HT1080 (cell line): Measurements from ENCODE around the gene VCAM1. TPM values are rescaled to one million over a fixed set of nuclear protein-coding genes. Genes with fewer than 3 reads are reported as not detected.

Source experiments
- DNase-seq: peaks from one replicate; pipeline ENCODE4 v3.0.0-alpha.2; 2015; ENCODE audit warnings: low read depth
- polyA plus RNA-seq, 2 experiments: library from polyadenylated mRNA; depleted of rRNA; stranded (reverse); fragments of >200 nt; gene quantifications; 2 replicates each; pipeline ENCODE4 v1.2.3, GENCODE V29; 2015
- total RNA-seq: library from RNA; depleted of rRNA; stranded (reverse); fragments of >200 nt; shearing (Covaris generic); gene quantifications from 2 replicates; pipeline ENCODE4 v1.2.3, GENCODE V29; 2014; rRNA removed

VCAM1 gene, protein sequence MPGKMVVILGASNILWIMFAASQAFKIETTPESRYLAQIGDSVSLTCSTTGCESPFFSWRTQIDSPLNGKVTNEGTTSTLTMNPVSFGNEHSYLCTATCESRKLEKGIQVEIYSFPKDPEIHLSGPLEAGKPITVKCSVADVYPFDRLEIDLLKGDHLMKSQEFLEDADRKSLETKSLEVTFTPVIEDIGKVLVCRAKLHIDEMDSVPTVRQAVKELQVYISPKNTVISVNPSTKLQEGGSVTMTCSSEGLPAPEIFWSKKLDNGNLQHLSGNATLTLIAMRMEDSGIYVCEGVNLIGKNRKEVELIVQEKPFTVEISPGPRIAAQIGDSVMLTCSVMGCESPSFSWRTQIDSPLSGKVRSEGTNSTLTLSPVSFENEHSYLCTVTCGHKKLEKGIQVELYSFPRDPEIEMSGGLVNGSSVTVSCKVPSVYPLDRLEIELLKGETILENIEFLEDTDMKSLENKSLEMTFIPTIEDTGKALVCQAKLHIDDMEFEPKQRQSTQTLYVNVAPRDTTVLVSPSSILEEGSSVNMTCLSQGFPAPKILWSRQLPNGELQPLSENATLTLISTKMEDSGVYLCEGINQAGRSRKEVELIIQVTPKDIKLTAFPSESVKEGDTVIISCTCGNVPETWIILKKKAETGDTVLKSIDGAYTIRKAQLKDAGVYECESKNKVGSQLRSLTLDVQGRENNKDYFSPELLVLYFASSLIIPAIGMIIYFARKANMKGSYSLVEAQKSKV
- not detected in 2 replicates for total RNA-seq
- not detected in 2 replicates for polyA plus RNA-seq (2015; cell fraction: cytosol; rRNA removed)
- not detected in 2 replicates for polyA plus RNA-seq (2015; cell fraction: nucleus; rRNA removed)

DNA sequence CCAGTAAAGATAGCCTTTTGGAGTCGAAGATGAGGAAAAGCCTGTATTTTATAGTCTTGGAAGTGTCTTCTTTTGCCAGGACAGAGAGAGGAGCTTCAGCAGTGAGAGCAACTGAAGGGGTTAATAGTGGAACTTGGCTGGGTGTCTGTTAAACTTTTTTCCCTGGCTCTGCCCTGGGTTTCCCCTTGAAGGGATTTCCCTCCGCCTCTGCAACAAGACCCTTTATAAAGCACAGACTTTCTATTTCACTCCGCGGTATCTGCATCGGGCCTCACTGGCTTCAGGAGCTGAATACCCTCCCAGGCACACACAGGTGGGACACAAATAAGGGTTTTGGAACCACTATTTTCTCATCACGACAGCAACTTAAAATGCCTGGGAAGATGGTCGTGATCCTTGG, at the start of gene VCAM1:
Gene VCAM1 (plus strand): TSS at position 253 of the 400 bp plus-strand sequence. CDS start 119 bp downstream, at position 372.
- no peak for DNase-seq

DNA sequence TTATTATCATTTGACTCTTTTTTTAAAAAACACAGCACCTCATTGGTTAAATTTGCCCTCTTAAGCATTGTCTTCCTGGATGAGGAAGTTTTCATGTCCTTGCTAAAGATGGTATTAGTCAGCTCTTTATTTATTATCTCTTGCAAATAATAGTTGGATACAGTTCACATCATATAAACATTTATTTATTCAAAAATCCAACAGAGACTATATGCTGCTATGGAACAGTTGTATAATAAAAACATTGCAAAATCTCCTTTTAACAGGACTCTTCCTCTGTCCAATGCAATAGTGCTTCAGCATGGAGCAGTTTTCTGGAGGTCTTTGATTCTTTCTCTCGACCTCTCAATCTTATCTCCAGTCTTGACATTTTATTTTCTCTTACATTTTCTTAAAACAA, 49.5 kb upstream of the VCAM1 start:
- no peak for DNase-seq

DNA sequence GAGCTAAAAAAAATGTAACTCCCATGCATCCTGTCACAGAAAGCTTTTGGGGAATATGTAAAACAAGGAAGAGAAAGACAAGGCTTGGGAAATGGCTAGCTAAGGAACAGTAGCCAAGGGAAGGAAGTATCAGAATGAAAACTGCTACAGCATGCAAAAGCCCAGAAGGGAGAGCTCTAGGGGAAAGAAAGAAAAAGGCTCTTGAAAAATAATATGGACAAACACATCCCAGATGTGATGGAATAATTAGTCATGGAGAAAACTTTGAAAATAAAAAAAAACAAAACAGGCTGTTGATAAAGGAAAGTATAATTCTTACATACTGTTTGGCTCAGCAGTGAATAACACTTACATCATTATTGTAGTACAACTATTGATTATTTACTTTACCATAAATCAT, 47.9 kb upstream of the VCAM1 start:
- DNase-seq, result no peak

DNA sequence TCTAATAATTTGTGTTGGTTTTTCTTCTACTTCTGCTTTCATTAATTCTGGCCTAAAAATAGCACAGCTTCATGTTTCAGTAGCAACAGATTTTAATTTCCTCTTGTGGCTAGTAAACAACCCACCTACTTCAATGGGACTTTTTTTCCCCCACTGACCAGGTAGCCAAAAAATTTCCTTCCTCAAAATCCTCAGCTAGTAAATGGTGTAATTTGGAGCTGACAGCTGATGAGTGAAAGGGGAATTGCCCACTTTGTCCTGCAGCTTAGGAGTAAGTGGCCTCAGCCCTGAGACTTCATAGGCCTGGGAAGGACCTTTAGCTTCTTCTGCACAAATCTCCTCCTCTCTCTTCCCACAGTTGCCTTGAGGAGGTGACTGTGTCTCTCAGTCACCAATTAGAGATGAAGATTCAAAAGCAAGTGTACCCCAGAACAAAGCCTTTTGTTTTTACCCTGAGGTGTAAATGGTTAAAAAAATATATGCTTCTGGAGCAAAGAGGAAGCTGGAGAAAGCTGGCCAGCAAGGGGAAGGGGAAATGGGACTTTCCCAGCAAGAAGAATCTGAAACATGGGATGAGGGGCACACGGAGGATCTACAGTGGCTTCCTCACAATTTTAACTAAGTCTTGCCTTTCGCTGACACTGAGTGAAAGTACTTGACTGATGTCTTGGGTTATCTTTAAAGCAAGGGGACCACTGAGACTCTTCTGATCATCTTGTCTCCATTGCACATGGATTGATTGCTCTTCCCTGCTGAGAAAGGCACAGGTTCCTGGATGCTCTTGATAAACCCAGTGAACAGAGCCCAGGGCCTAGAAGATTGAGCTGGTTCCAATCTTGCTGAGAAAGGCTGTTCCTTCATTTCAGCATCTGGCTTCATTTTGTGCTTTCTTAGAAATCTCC, 35.8 kb upstream of the VCAM1 start:
- no peak for DNase-seq

DNA sequence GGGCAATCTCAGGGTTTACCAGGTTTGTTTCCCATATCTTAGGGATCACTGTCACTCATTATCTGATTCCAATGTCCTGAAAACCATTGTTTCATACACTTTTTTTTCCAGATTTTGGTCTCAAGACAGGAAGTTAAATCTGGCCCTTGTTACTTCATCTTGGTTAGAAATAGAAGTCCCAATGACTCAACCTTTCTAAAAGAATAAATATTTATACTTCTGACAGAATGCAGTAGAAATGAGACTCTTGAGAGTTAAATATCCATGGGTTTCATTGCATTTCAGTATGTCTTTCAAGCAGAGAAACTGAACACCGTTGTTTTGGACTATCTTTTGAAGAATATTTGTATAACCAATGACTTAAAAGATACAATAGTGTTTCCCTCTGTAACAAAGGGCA, 19.8 kb upstream of the VCAM1 start:
- DNase-seq, result no peak

DNA sequence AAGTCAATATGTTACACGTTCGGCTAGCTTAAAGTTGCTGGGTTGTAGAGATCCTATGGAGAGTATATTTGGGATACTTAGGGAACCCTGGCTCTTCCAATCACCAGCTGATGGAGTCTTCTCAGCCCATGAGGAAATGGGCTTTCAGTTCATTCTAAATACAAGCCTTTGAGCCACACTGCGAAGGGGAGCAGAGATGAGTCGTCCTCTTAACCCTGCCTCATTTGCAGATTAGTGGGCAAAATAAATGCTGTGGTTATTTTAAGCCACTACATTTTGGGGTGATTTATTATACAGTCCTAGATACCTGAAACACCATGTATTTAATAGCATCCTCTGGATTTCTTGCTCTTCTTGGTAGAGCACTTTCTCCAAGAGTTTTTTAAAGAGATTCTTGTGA, 19.0 kb upstream of the VCAM1 start:
- DNase-seq, result no peak

DNA sequence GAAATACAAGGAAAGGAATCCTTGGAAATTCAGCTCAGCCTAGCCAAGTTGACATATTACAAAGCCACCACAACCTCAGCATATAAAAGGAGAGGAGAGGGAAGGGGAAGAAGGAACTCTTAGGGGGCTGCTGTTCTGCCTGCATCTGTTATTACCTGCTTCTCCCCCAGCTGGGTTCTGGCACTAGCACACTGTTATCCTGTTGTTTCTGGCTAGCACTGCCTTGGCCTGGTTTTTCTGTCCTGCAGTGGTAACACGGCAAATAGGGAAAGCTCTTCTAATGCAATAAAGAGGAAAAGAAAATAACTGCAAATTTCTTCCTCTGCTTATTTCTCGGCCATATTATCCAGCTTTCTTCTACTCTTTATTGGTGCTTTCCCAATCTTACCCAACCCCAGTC, 16.5 kb upstream of the VCAM1 start:
- DNase-seq, result no peak

DNA sequence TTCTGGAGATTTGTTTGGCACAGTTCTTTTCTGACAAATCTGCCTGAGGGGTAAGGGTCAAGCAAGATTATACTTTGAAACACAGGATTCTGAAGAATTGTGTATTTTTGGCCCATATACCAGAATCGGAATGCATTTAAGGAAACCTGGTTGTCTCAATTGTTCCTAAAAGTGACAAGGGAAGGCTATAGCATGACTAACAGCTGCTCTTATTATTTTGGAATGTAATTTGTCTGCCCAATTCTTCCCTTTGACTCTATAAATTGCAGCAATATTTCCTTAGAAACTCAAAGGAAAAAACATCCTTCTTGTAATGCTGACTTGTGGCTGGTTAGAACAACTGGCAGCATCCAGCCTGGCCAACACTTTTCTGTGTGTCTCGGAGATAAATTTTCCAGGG, 15.8 kb upstream of the VCAM1 start:
- no peak for DNase-seq

DNA sequence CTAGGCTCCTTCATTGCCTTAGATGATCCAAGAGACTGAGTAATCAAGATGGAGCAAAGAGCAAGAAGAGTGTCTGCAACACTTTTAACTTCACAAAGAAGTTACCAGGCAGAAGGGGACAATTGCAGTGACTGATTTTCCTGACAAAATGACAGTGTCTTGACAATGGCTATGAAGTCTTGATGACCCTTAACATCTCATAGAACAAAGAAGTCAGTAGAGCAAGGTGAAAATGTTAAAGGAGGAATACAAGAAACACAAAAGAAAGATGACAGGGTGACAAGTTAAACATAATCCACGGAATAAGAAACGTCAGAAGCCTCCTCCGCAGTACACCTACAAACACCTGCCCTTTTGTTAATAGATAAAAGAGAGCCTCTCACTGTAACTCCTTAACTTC, 15.1 kb upstream of the VCAM1 start:
- DNase-seq, result no peak

DNA sequence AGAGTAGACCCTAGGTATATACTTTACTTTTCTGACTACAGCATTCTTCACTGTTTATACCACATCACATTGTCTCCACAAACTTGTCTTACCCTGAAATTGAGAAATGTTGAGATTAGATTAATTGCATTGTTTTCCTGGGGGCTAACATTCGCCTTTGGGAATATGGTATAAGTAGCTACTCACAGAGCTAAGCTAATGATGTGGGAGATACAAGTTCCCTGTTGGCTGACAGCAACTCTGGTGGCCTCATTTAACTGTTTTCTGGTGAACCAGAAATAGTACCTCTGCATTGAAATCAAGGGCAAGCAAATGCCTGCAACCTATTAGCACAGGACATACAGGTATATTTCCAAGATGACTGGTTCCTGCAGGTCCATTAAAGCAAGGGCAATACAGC, 13.2 kb upstream of the VCAM1 start:
- DNase-seq, result no peak

DNA sequence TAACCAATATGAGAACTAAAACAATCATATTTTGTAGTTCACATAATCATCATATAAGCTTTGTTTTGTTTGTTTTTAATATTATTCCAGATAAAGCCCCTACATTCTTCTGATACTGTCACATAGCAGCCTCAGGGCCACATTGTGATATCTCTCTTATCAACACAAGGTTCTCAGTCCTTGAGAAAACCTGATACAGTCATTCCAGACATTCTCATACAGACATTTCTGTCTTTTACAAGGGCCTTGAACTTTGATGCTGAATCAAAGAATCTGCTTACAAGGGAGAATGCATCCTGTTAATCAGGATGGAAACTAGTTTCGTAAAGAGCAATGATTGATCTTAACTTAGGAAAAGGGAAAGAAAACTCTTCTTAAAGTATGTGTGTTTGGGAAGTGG, 12.7 kb upstream of the VCAM1 start:
- no peak for DNase-seq

DNA sequence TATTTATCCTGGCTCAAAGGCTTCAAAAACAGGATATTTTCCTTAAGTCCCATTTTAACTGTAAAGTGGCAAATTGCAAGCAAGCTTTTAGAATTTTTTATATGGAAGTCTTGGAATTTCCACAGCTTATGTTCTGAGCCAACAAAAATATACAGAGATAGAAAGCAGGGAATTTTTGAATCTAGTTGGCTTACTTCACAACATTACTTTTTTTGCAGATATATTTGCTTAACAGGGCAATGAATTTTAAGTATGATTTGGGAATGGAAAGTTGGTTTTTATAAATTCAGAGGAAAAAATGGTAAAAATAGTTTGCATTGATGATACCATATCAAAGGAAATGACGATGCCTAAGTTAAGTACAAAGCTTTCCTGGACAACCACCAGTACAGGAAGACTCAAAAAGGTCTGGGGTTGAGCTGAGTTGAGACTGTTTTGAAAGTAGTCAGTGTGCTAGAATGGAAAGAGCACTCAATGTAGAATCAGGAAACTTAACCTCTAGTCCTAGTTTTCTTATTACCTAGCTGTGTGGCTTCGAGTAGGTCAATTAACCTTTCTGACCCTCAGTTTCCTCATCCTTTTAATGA, 11.0 kb upstream of the VCAM1 start:
- no peak for DNase-seq

DNA sequence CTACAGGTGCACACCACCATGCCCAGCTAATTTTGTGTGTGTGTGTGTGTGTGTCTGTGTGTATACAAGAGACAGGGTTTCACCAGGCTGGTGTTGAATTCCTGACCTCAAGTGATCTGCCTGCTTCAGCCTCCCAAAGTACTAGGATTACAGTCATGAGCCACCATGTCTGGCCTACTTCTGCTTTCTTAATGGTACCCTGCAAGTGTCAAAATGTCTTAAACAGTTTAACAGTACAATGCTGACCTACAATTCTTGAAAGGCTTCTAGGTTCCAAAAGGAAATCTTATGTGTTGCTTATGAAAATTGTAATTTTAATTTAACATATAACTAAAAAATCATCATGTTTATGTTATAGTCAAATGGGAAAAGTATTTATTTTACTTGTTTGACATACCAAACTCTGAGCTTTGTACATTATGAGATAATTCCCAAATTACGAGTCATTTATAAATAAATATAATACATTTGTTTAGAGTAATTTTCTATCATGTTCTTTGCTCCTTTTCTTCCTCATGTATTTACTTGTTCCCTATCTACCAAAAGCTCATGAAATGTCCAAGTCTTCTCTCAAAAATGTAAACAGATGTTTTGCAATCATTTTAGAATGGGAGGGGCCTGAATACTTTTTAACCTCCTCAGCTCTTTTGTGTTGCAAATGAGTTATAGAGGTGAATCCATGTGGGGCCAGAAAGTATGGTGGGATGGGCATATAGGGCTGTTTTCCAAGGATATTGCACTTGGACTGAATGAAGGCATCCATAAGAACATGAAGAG, 8.4 kb upstream of the VCAM1 start:
- DNase-seq, result no peak

DNA sequence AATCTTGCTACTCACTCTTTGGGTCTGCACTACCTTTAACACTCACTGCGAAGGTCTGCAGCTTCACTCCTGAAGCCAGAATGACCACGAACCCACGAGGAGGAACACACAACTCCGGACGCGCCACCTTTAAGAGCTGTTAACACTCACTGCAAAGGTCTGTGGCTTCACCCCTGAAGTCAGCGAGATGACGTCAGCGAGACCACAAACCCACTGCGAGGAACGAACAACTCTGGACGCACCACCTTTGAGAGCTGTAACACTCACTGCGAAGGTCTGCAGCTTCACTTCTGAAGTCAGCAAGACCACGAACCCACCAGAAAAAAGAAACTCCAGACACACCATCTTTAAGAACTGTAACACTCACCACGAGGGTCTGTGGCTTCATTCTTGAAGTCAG, 6.5 kb upstream of the VCAM1 start:
- DNase-seq, result peak; percentile 28

DNA sequence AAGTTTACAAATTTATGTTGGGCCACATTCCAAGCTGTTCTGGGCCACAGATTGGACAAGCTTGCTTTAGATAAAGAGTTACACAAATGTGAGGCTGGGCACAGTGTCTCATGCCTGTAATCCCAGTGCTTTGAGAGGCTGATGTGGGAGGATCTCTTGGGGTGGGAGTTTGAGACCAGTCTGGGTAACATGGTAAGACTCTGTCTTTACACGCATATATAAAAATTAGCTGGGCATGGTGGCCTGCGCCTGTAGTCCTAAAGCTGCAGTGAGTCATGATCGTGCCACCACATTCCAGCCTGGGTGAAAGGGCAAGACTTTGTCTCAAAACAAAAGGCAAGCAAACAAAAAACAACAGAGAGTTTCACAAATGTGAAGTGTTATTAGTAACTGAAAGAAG, 5.9 kb upstream of the VCAM1 start:
- DNase-seq, result no peak

DNA sequence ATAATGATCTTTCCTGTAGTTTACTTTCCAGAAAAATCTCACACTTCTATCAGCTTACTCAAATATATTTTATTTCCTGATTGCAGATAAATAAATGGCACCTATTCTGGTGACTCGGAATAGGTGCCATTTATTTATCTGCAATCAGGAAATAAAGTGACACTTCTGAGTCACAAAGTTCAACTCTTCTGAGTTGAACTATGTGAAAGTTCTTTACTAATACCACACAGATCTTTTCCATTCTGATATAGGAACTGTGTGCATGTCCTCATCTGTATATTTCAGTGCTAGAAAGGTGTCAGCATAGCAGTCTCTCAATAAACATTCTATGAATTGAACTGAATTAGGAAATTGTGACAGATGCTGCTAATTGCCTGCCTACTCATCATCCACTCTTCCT, 4.9 kb upstream of the VCAM1 start:
- DNase-seq, result no peak

DNA sequence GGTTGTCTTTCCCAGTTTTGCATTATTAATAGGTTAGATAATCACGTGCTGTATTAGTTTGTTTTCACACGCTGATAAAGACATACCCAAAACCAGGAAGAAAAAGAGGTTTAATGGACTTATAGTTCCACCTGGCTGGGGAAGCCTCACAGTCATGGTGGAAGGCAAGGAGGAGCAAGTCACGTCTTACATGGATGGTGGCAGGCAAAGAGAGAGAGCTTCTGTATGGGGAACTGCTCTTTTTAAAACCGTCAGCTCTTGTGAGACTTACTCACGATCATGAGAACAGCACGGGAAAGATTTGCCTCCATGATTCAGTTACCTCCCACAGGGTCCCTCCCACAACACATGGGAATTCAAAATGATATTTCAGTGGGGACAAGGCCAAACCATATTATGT, 2.3 kb upstream of the VCAM1 start:
- DNase-seq, result no peak

DNA sequence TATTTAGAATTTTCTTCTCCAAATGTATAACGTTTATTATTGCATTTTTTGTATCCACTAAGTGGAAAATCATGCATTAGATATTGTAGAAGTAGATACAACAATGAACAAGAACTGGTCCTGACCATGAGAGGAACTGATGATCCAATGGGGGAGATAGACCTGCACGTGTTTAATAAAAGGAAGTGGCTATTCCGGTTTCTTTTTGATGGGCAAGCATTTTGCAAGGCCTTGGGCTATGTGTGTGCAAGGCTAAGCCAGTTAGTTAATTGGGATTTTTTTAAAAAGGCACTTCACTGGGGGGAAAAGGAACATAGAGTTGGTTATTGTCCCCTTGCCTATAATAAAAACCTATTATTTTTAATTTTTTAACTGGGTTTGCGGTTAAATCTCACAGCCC, 961 bp upstream of the VCAM1 start:
- DNase-seq, result no peak

DNA sequence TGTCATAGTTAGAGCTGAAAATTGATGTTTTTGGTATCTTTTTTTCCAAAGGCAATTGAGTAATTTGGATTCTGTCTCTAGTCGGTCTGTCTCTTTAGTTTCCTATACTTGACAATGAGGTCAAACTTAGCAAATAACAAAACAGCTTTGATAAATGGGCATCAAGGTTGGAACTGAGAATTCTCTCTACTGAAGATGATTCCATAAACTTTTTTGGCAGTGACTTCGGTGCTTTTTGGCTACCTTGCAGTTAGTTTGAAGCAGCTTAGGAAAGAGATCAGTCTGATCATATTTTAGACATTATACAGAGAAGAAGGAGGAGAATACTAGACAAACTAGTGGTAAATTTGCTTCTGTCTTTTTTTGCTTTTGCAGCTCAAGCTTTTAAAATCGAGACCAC, 559 bp downstream of the VCAM1 start:
- no peak for DNase-seq

DNA sequence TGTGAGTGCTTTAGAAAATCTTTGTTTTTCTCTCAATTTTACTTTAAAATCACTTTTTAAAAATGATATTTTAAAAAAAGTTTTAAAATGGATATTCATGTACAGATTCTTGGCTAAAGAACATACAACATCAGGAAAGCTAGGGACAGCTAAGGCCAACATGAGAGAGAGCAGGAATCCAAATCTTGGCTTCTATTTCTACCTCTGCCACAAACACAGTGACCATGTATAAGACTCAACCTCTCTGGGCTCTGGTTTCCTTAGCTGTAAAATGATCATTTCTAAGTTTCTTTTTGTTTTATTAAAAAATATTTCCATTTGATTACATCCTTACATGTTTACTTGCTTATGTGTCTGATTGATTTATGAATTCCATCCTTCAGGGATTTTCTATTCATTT, 1.2 kb downstream of the VCAM1 start:
- DNase-seq, result no peak
